Spleen (tissue), 11 donors: ENCODE measurements around the gene WRAP73. TPM values are rescaled to one million over a fixed set of nuclear protein-coding genes. Genes with fewer than 3 reads are reported as not detected.

Source experiments
- DNase-seq: peaks from one replicate; pipeline ENCODE4 v3.0.0-alpha.2; 2020
- H3K27ac ChIP-seq, 8 donors: fragments of 200-600 bp; sonication (generic) in 7 of 8; 1 replicate in 4 of 8; 2 replicates in 4 of 8; pipeline versions ENCODE4 v1.5.0 to v1.8.0; 2016 to 2021; ENCODE audit warnings: inconsistent platforms in 4 of 8, mild to moderate bottlenecking in 4 of 8, moderate library complexity in 1 of 8
- H3K27me3 ChIP-seq, 7 donors: fragments of 200-600 bp; sonication (generic) in 6 of 7; replicated peaks in 1 of 7; 1 replicate in 4 of 7; 2 replicates in 3 of 7; pipeline versions ENCODE4 v1.5.0 to v1.8.0; 2016 to 2021; ENCODE audit warnings: inconsistent platforms in 3 of 7, mild to moderate bottlenecking in 1 of 7
- H3K36me3 ChIP-seq, 6 donors: fragments of 200-600 bp; sonication (generic) in 5 of 6; 1 replicate in 4 of 6; 2 replicates in 2 of 6; pipeline versions ENCODE4 v1.5.0 to v1.8.0; 2016 to 2021; ENCODE audit warnings: inconsistent platforms in 2 of 6
- H3K4me1 ChIP-seq, 6 donors: fragments of 200-600 bp; sonication (generic) in 5 of 6; 1 replicate in 3 of 6; 2 replicates in 3 of 6; pipeline versions ENCODE4 v1.5.0 to v1.8.0; 2016 to 2021; ENCODE audit warnings: inconsistent platforms in 3 of 6
- H3K4me3 ChIP-seq, 8 donors: fragments of 200-600 bp; sonication (generic) in 7 of 8; 1 replicate in 4 of 8; 2 replicates in 4 of 8; pipeline versions ENCODE4 v1.5.0 to v1.8.0; 2016 to 2021; ENCODE audit warnings: inconsistent platforms in 4 of 8, mild to moderate bottlenecking in 4 of 8, moderate library complexity in 2 of 8
- H3K9me3 ChIP-seq, 8 donors: fragments of 200-600 bp; sonication (generic) in 7 of 8; 1 replicate in 4 of 8; 2 replicates in 4 of 8; pipeline versions ENCODE4 v1.5.0 to v1.8.0; 2016 to 2021; ENCODE audit warnings: inconsistent platforms in 4 of 8
- CTCF ChIP-seq, 11 experiments: fragments of 200-600 bp in 7 of 11; fragments of 450-650 bp in 4 of 11; sonication (generic) in 4 of 11; IDR thresholded peaks in 8 of 11; conservative IDR thresholded peaks in 3 of 11; 1 replicate in 7 of 11; 2 replicates in 4 of 11; pipeline versions ENCODE4 v1.4.0 to v1.8.0; 2016 to 2021; ENCODE audit warnings: antibody characterized with exemption in 11 of 11, inconsistent platforms in 4 of 11, mild to moderate bottlenecking in 1 of 11
- POLR2A ChIP-seq, 3 donors: fragments of 450-650 bp; IDR thresholded peaks; one replicate each; pipeline ENCODE4 v1.5.1; 2017; ENCODE audit warnings: antibody characterized with exemption in 3 of 3, mild to moderate bottlenecking in 1 of 3
- POLR2AphosphoS5 ChIP-seq, 3 donors: sonication (generic); formaldehyde crosslinking; IDR thresholded peaks; one replicate each; pipeline ENCODE4 v1.5.1; 2017; ENCODE audit warnings: antibody characterized with exemption in 3 of 3
- WGBS, 5 donors: extraction: QIAGEN DNeasy Blood & Tissue Kit in 3 of 5; methylation state at CpG; one replicate each; pipeline versions ENCODE4 v1.1.5 to v1.1.7; 2013 to 2018; 5-methylcytosine and 5-hydroxymethylcytosine counted together
- intact Hi-C: fragments of 100-400 bp; cut with DNase I; formaldehyde crosslinking; loops from one replicate; pipeline ENCODE4 v1.15.0; 2023; ENCODE audit warnings: low total_unique reads
- polyA plus RNA-seq, 3 donors: library from polyadenylated mRNA; stranded (reverse); fragments of 200-250 nt; gene quantifications; one replicate each; pipeline ENCODE4 v1.2.1, GENCODE V29; 2013
- total RNA-seq, 7 donors: library from RNA; depleted of rRNA in 3 of 7; stranded (reverse); fragments of >200 nt in 3 of 7; fragmentation: NEBNext Ultra II Directional in 4 of 7; extraction: Animal tissue kit (Norgen Biotek cat#: 25700) in 4 of 7; gene quantifications; one replicate each; pipeline versions ENCODE4 v1.1.0 to v1.2.1, GENCODE V29; 2016 to 2021
- donor health status: healthy with polysubstance abuse.
- donor health status: DM: no; HTN: no; CAD: no; lungs with moderate emphysema.
- donor health status: DM: no; HTN: no; CAD: no.
- donor health status: Bipolar disorder and iron deficiency.
- donor health status: healthy.
- donor health status: DM: no; HTN: no; CAD: no.
- donor health status: DM: yes; HTN: yes; CAD: no.

Gene WRAP73
- total and polyA plus RNA-seq, 10 donors, result 20.1 to 28.3 (median 25.3) TPM

GRCh38 chr1:3617806-3618345 lies 32.0 kb downstream of the WRAP73 start:
- 76 to 87% (median 80%) methylated on average over 5 to 18 of the region's 18 CpGs for WGBS, 5 donors
- intact Hi-C loops, result loop anchor here (2.0 to 5.0 kb wide), 2 partner anchors 51 to 127 kb away; no protein-coding TSS in a partner anchor
- DNase-seq, result no peak
- Histone ChIP-seq H3K27ac (no peak overlapping the region), H3K36me3 (peaks cover 0 to 5% (median 0%) of the 10 kb centered on the region in 6 donors), H3K27me3 (peaks cover 0 to 44% (median 0%) of the 10 kb centered on the region in 7 donors), H3K9me3 (no peaks in the 10 kb centered on the region), H3K4me3 (no peak overlapping the region), H3K4me1 (peaks cover 12 to 46% (median 23%) of the 10 kb centered on the region in 6 donors)
- TF ChIP-seq POLR2A (IDR thresholded peaks at IDR 0.05) (no peak), CTCF (IDR thresholded peaks at IDR 0.05 in 8 of 11, conservative IDR thresholded peaks at IDR 0.05 in 3 of 11) (no peak), POLR2AphosphoS5 (IDR thresholded peaks at IDR 0.05) (no peak)

- intact Hi-C loops, result loop anchor here (5.0 kb wide), 1 partner anchor 50 kb away; no protein-coding TSS in a partner anchor
- no peaks in the 10 kb centered on the region for H3K36me3 ChIP-seq
- H3K27ac ChIP-seq, result no peak overlapping the region
- no peak for DNase-seq
- no peak overlapping the region for H3K4me3 ChIP-seq
- H3K27me3 ChIP-seq, result peaks cover 0 to 55% (median 4%) of the 10 kb centered on the region in 7 donors
- no peaks in the 10 kb centered on the region for H3K9me3 ChIP-seq
- TF ChIP-seq CTCF (IDR thresholded peaks at IDR 0.05 in 8 of 11, conservative IDR thresholded peaks at IDR 0.05 in 3 of 11), result no peak
- no peak for TF ChIP-seq POLR2AphosphoS5 (IDR thresholded peaks at IDR 0.05)
- no peak for TF ChIP-seq POLR2A (IDR thresholded peaks at IDR 0.05)
- WGBS, 5 donors, result 72 to 86% (median 79%) methylated on average over 9 of the region's 9 CpGs
- peaks cover 7 to 43% (median 20%) of the 10 kb centered on the region in 6 donors for H3K4me1 ChIP-seq
These were observed 33.0 kb downstream of the WRAP73 start for GRCh38 chr1:3616861-3617260.

- peaks cover 19 to 43% (median 29%) of the 10 kb centered on the region in 6 donors for H3K4me1 ChIP-seq
- H3K9me3 ChIP-seq, result no peaks in the 10 kb centered on the region
- H3K36me3 ChIP-seq, result no peaks in the 10 kb centered on the region
- peaks cover 3 to 73% (median 23%) of the 10 kb centered on the region in 7 donors for H3K27me3 ChIP-seq
- no peak for DNase-seq
- no peak overlapping the region for H3K27ac ChIP-seq
- intact Hi-C loops, result loop anchor here (5.0 kb wide), 1 partner anchor 48 kb away; no protein-coding TSS in a partner anchor
- TF ChIP-seq POLR2AphosphoS5 (IDR thresholded peaks at IDR 0.05) (no peak), CTCF (IDR thresholded peaks at IDR 0.05 in 8 of 11, conservative IDR thresholded peaks at IDR 0.05 in 3 of 11) (peak in 8 of 11 experiments; percentile 22 to 69 (median 51))
- no peak overlapping the region for H3K4me3 ChIP-seq
- WGBS, 5 donors, result 58 to 68% (median 60%) methylated on average over 20 of the region's 20 CpGs
These were observed 34.9 kb downstream of the WRAP73 start for GRCh38 chr1:3614755-3615742.
